Heart right ventricle (tissue), 16 donors: Measurements from ENCODE around the gene KNDC1. TPM values are rescaled to one million over a fixed set of nuclear protein-coding genes. Genes with fewer than 3 reads are reported as not detected.

Experiments
- ATAC-seq, 8 donors: fragments of 200-7000 bp; cut with Tn5 transposase; one replicate each; pipeline ENCODE4 v1.9.1; 2020; ENCODE audit warnings: mild to moderate bottlenecking in 8 of 8, moderate library complexity in 8 of 8, moderate number of reproducible peaks in 1 of 8
- DNase-seq, 2 donors: peaks; one replicate each; pipeline ENCODE4 v3.0.0-alpha.2; 2020
- H3K27ac ChIP-seq, 10 donors: fragments of 200-600 bp; sonication (generic) in 2 of 10; one replicate each; pipeline versions ENCODE4 v1.5.0 to v1.8.0; 2020 to 2022; ENCODE audit warnings: mild to moderate bottlenecking in 3 of 10
- H3K27me3 ChIP-seq, 7 donors: fragments of 200-600 bp; one replicate each; pipeline ENCODE4 v1.8.0; 2021 to 2022; ENCODE audit warnings: mild to moderate bottlenecking in 2 of 7
- H3K36me3 ChIP-seq, 9 donors: fragments of 200-600 bp; sonication (generic) in 1 of 9; one replicate each; pipeline versions ENCODE4 v1.5.0 to v1.8.0; 2020 to 2022; ENCODE audit warnings: mild to moderate bottlenecking in 2 of 9
- H3K4me1 ChIP-seq, 9 donors: fragments of 200-600 bp; sonication (generic) in 1 of 9; one replicate each; pipeline versions ENCODE4 v1.5.0 to v1.8.0; 2020 to 2022; ENCODE audit warnings: mild to moderate bottlenecking in 4 of 9
- H3K4me3 ChIP-seq, 10 donors: fragments of 200-600 bp; sonication (generic) in 2 of 10; one replicate each; pipeline versions ENCODE4 v1.5.0 to v1.8.0; 2020 to 2022; ENCODE audit warnings: mild to moderate bottlenecking in 7 of 10, moderate library complexity in 2 of 10
- H3K9me3 ChIP-seq, 11 donors: fragments of 200-600 bp in 10 of 11; sonication (generic) in 2 of 11; one replicate each; pipeline versions ENCODE4 v1.5.0 to v1.8.0; 2013 to 2022; ENCODE audit warnings: mild to moderate bottlenecking in 2 of 11, control low read depth in 1 of 11, moderate library complexity in 1 of 11
- WGBS, 2 donors: extraction: QIAGEN DNeasy Blood & Tissue Kit; methylation state at CpG; one replicate each; pipeline ENCODE4 v1.1.7; 2013; ENCODE audit warnings: inconsistent platforms in 1 of 2; 5-methylcytosine and 5-hydroxymethylcytosine counted together
- intact Hi-C, 10 donors: fragments of 100-400 bp; cut with DNase I; formaldehyde crosslinking; loops; one replicate each; pipeline versions ENCODE4 v1.11.1 to v1.14.2; 2022
- polyA plus RNA-seq, 2 donors: library from polyadenylated mRNA; stranded (reverse); fragments of 200-250 nt; gene quantifications; one replicate each; pipeline ENCODE4 v1.2.3, GENCODE V29; 2013
- total RNA-seq, 10 donors: library from RNA; stranded (reverse); fragmentation: NEBNext Ultra II Directional in 3 of 10; extraction: Animal tissue kit (Norgen Biotek cat#: 25700) in 3 of 10; gene quantifications; one replicate each; pipeline versions ENCODE4 v1.2.1 to v1.2.4, GENCODE V29; 2021 to 2023
- TF ChIP-seq, protein P1 (sequence below), 9 donors: fragments of 200-600 bp; sonication (generic) in 2 of 9; IDR thresholded peaks; one replicate each; pipeline versions ENCODE4 v1.5.0 to v1.8.0; 2021 to 2022; ENCODE audit warnings: antibody characterized with exemption in 9 of 9, mild to moderate bottlenecking in 5 of 9, moderate library complexity in 1 of 9
- donor health status: Arrhythmogenic right ventricular cardiomyopathy.
- donor health status: ischemic (EF 13 %, LVEDD 7.1; RV severe dilation, severe dysfunction).
- donor health status: healthy with polysubstance abuse.
- donor health status: DM: no; HTN: yes; CAD: no.
- donor health status: DM: no; HTN: no; CAD: no.
- donor health status: ischemic (EF 25% LVEDD 6.9; RV normal size, moderate dysfunction).
- donor health status: ischemic (EF 25% LVEDD 5.7; RV mildly dilated, moderate dysfunction).
- donor health status: healthy.
- donor health status: DM: yes; HTN: yes; CAD: no.
- donor health status: Ischemic cardiomyopathy.
- donor health status: ischemic (EF 35%, LVEDD 5.7; RV mildly dilated, moderate dysfunction).
- donor health status: nonischemic (EF 11% LVEDD 7.7; RV severe dilation, severe dysfunction).
- donor health status: DM: yes; HTN: yes; CAD: no.
- donor health status: PGD.
- donor health status: ischemic (EF 29% LVEDD 5.4; RV normal size, mild dysfunction).
- donor health status: nonischemic (EF 23%, LVEDD 6.1; RV moderate dilation, normal function).

KNDC1 gene
- total and polyA plus RNA-seq, 12 donors, result 0.04 to 0.88 (median 0.14) TPM; not detected in 3

DNA sequence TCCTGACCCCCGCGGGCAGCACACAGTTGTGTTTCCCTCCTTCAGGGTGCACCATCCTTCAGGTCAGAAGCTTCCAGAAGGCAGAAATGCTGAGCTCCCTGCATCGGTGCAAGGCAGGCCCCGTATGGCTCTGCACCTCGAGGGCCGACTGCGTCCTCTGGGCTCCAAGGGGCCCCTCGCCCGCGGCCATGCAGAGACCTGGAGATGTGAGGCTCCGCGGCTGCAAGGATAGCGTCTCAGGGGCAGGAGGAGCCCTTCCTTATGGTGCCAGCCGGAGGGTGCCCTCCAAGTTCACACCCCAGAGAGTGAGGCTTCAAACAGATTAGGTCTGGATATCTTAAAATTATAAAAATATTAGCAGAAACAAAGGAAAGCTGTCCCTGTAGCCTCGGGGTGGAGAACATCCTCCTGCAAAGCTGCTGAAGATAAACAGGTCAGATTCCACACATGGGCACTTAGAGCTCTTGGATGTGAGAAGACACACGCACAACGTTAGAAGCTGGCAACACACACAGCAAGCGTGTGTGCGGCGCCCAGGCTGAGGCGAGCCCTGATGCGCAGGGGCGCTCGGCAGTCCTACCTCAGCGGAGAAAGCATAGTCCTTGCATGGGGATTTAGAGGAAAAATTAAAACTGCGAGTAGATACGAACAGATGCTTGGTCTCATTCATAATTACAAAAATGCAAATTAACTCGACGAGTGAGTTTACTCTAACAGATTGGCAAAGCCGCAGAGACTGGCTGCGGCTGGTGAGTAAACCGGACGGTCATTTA is 20.4 kb downstream of the KNDC1 start:
- H3K36me3 ChIP-seq, result no peaks in the 10 kb centered on the region
- H3K4me3 ChIP-seq, result no peak overlapping the region
- intact Hi-C loops, result no loop called here
- H3K27me3 ChIP-seq, result peaks cover 0 to 30% (median 21%) of the 10 kb centered on the region in 7 donors
- no peak for ATAC-seq
- H3K9me3 ChIP-seq, result peaks cover 0 to 11% (median 0%) of the 10 kb centered on the region in 11 donors
- no peak for DNase-seq
- no peak overlapping the region for H3K27ac ChIP-seq
- TF ChIP-seq, protein P1, sequence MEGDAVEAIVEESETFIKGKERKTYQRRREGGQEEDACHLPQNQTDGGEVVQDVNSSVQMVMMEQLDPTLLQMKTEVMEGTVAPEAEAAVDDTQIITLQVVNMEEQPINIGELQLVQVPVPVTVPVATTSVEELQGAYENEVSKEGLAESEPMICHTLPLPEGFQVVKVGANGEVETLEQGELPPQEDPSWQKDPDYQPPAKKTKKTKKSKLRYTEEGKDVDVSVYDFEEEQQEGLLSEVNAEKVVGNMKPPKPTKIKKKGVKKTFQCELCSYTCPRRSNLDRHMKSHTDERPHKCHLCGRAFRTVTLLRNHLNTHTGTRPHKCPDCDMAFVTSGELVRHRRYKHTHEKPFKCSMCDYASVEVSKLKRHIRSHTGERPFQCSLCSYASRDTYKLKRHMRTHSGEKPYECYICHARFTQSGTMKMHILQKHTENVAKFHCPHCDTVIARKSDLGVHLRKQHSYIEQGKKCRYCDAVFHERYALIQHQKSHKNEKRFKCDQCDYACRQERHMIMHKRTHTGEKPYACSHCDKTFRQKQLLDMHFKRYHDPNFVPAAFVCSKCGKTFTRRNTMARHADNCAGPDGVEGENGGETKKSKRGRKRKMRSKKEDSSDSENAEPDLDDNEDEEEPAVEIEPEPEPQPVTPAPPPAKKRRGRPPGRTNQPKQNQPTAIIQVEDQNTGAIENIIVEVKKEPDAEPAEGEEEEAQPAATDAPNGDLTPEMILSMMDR (IDR thresholded peaks at IDR 0.05), result no peak
- 86 to 91% methylated on average over 33 of the region's 33 CpGs for WGBS, 2 donors
- H3K4me1 ChIP-seq, result no peaks in the 10 kb centered on the region

DNA sequence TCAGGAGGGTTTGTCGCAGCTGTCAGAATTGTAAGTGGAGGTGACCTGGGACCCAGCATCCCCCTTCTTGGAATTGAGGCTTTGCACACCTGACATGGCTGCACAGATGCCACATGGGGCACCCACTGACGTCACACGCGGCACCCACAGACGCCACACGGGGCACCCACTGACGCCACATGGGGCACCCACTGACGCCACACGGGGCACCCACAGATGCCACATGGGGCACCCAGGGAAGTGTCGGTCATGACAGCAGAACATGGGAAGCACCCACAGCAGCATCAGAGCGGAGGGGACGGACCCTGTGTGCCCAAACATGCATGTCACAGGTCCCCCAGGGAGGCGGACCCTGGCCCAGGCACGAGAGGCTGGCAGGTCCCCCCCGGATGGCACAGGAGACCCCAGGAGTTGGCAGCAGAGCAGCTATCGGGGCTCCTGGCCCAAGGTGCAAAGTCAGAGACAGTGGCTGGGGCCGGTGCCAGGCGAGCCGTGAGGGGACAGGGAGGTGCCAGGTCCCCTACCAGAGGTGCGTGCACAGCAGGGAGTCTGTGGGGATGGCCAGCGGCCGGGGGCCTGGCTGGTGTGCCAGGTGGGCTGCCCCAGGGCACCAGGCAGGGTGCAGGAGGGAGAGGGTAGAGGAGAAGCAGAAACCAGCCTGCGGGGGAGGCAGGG is 21.1 kb downstream of the KNDC1 start:
- Histone ChIP-seq H3K36me3 (no peaks in the 10 kb centered on the region), H3K9me3 (peaks cover 0 to 11% (median 0%) of the 10 kb centered on the region in 11 donors), H3K27ac (no peak overlapping the region), H3K27me3 (peaks cover 0 to 33% (median 23%) of the 10 kb centered on the region in 7 donors), H3K4me1 (no peaks in the 10 kb centered on the region), H3K4me3 (no peak overlapping the region)
- ATAC-seq (no peak), DNase-seq (no peak)
- 88% methylated on average over 23 of the region's 23 CpGs for WGBS, 2 donors
- intact Hi-C loops, result no loop called here
- TF ChIP-seq, protein P1 (IDR thresholded peaks at IDR 0.05), result no peak

DNA sequence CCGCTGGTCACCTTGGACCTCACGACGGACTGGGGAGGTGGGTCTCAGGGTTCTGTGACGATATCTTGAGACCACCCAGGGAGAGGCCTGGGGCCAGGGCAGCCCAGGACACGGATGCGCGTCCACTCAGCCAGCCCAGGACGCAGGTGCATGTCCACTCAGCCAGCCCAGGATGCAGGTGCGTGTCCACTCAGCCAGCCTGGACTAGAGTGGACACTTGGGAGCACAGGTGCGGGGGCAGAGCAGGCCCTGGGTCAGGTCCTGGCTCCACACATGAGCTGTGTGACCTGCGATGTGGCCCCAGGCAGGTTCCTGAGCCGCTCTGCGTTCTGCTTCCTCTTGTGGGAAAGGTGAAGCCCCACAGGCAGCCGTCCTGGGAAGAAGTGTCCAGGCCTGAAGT is 22.2 kb downstream of the KNDC1 start:
- DNase-seq, result no peak
- intact Hi-C loops, result no loop called here
- Histone ChIP-seq H3K4me3 (no peak overlapping the region), H3K9me3 (peaks cover 0 to 9% (median 0%) of the 10 kb centered on the region in 11 donors), H3K36me3 (no peaks in the 10 kb centered on the region), H3K27me3 (peaks cover 0 to 43% (median 32%) of the 10 kb centered on the region in 7 donors), H3K4me1 (no peaks in the 10 kb centered on the region), H3K27ac (no peak overlapping the region)
- WGBS, 2 donors, result 78 to 81% methylated on average over 14 of the region's 14 CpGs
- ATAC-seq, result no peak
- TF ChIP-seq, protein P1 (IDR thresholded peaks at IDR 0.05), result no peak

DNA sequence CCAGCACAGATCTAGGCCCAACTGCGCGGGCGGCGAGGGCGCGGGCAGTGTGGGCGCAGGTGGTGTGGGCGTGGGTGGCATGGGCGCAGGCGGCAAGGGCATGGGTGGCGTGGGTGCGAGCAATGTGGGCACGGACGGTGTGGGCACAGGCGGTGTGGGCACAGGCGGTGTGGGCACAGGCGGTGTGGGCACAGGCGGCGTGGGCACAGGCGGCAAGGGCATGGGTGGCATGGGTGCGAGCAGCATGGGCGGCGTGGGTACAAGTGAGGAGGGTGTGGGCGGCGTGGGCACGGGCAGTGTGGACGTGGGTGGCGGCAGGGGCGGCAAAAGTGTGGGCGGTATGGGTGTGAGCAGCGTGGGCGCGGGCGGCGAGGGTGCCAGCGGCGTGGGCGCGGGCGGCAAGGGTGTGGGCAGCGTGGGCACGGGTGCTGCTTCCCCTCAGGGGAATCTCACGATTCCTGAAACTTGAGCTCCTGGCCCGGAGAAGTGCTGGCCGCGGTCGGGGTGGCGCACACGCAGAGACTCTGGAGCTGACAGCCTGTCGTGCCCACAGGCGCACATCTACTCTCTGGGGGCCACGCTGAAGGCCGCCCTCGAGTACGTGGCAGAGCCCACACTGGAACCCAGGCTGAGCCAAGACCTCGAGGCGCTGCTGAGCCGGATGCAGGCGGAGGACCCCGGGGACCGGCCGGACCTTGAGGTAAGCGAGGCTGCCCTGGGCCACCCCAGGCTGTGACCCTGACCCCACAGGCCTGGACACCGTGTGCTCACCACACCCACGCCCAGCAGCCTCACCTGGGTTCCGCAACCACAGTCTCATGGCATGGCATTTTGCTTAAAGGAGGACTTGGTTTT is 23.0 kb downstream of the KNDC1 start:
- Histone ChIP-seq H3K27ac (no peak overlapping the region), H3K27me3 (peaks cover 0 to 49% (median 38%) of the 10 kb centered on the region in 7 donors), H3K36me3 (no peaks in the 10 kb centered on the region), H3K4me1 (no peaks in the 10 kb centered on the region), H3K9me3 (peaks cover 0 to under 1% (median 0%) of the 10 kb centered on the region in 11 donors), H3K4me3 (no peak overlapping the region)
- intact Hi-C loops, result no loop called here
- ATAC-seq, result no peak
- TF ChIP-seq, protein P1 (IDR thresholded peaks at IDR 0.05), result no peak
- 93% methylated on average over 46 to 66 of the region's 66 CpGs for WGBS, 2 donors
- DNase-seq, result no peak
